Loucy (cell line): ENCODE measurements around the gene ZNF860.

Experiments used
- EZH2phosphoT487 ChIP-seq: fragments of 200-600 bp; IDR thresholded peaks from 2 replicates; pipeline ENCODE4 v1.6.1; 2018; ENCODE audit warnings: antibody characterized with exemption, mild to moderate bottlenecking, moderate library complexity, borderline replicate concordance
- TF ChIP-seq, protein P1 (sequence below): fragments of 200-600 bp; sonication (generic); conservative IDR thresholded peaks from 2 replicates; pipeline ENCODE4 v1.5.1; 2014; ENCODE audit warnings: mild to moderate bottlenecking, antibody characterized with exemption, low read length

GRCh38 chr3:31974471-31974870 is 7.1 kb upstream of the ZNF860 start:
- TF ChIP-seq, protein P1, sequence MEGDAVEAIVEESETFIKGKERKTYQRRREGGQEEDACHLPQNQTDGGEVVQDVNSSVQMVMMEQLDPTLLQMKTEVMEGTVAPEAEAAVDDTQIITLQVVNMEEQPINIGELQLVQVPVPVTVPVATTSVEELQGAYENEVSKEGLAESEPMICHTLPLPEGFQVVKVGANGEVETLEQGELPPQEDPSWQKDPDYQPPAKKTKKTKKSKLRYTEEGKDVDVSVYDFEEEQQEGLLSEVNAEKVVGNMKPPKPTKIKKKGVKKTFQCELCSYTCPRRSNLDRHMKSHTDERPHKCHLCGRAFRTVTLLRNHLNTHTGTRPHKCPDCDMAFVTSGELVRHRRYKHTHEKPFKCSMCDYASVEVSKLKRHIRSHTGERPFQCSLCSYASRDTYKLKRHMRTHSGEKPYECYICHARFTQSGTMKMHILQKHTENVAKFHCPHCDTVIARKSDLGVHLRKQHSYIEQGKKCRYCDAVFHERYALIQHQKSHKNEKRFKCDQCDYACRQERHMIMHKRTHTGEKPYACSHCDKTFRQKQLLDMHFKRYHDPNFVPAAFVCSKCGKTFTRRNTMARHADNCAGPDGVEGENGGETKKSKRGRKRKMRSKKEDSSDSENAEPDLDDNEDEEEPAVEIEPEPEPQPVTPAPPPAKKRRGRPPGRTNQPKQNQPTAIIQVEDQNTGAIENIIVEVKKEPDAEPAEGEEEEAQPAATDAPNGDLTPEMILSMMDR: no peak
- TF ChIP-seq EZH2phosphoT487: no peak
